Stimulated activated CD4-positive, alpha-beta T cell treated with anti-CD3 and anti-CD28 coated beads, Interleukin-4, amount 100 ng/mL, for 24 hours (primary cell): Measurements from ENCODE around the gene ABHD8.
A peak's percentile ranks its signal among the peaks of the same experiment; 100 is the strongest.
"Not testable (repeated sequence)": the region's sequence is repeated elsewhere in the genome, so short reads cannot be mapped to it uniquely, and the experiment has no call there.

Experiments used
- DNase-seq: peaks from one replicate; pipeline ENCODE4 v3.0.0-alpha.2; 2020

ABHD8 gene

GRCh38 chr19:17320435-17320834 lies 17.2 kb upstream of the ABHD8 start:
- DNase-seq, result no peak

- DNase-seq, result no peak
These were observed 16.4 kb upstream of the ABHD8 start for GRCh38 chr19:17319473-17320238.

GRCh38 chr19:17318966-17319365 lies 15.7 kb upstream of the ABHD8 start:
- no peak for DNase-seq

- no peak for DNase-seq
These were observed 10.9 kb upstream of the ABHD8 start for GRCh38 chr19:17314007-17314593.

- no peak for DNase-seq
These were observed 9.2 kb upstream of the ABHD8 start for GRCh38 chr19:17312189-17313113.

- DNase-seq, result no peak
These were observed 8.4 kb upstream of the ABHD8 start for GRCh38 chr19:17311455-17312188.

- peak; percentile 23 for DNase-seq
These were observed 6.8 kb upstream of the ABHD8 start for GRCh38 chr19:17309965-17310461.

- peak; percentile 100 for DNase-seq
These were observed 6.2 kb upstream of the ABHD8 start, which contains the start of gene DDA1 for GRCh38 chr19:17309198-17309964. TSS of gene DDA1 (plus strand) at chr19:17309563. CDS start at chr19:17309655, 92 bp downstream.

- no peak for DNase-seq
These were observed 4.7 kb upstream of the ABHD8 start for GRCh38 chr19:17307876-17308377.

GRCh38 chr19:17306285-17306714 lies 3.1 kb upstream of the ABHD8 start:
- DNase-seq, result no peak

GRCh38 chr19:17305517-17306284 lies 2.5 kb upstream of the ABHD8 start, which contains the start of gene MRPL34:
TSS of gene MRPL34 (plus strand) at chr19:17305872. CDS start at chr19:17305893, 21 bp downstream.
- DNase-seq, result peak; percentile 95

GRCh38 chr19:17305216-17305516 lies 1.9 kb upstream of the ABHD8 start:
- no peak for DNase-seq

GRCh38 chr19:17304386-17305215 lies 1.4 kb upstream of the ABHD8 start:
- no peak for DNase-seq

- no peak for DNase-seq
These were observed 679 bp upstream of the ABHD8 start for GRCh38 chr19:17303940-17304267.

- no peak for DNase-seq
These were observed 646 bp downstream of the ABHD8 start for GRCh38 chr19:17302391-17303166.

GRCh38 chr19:17300992-17301619 lies 2.1 kb downstream of the ABHD8 start:
- DNase-seq, result no peak

GRCh38 chr19:17296976-17297375 lies 6.2 kb downstream of the ABHD8 start:
- DNase-seq, result no peak

- no peak for DNase-seq
These were observed 7.0 kb downstream of the ABHD8 start for GRCh38 chr19:17296273-17296672.

- DNase-seq, result not testable (repeated sequence)
These were observed 7.7 kb downstream of the ABHD8 start for GRCh38 chr19:17295551-17295950.
